Left renal cortex interstitium (tissue), 4 donors: ENCODE measurements around the gene HOXD1. TPM values are rescaled to one million over a fixed set of nuclear protein-coding genes. Genes with fewer than 3 reads are reported as not detected.

Experiments used
- DNase-seq, 4 donors: peaks; one replicate each; pipeline ENCODE4 v3.0.0-alpha.2; 2013; ENCODE audit warnings: low read depth in 4 of 4, low spot score in 2 of 4, missing footprints in 1 of 4
- polyA plus RNA-seq, 4 donors: library from polyadenylated mRNA; unstranded; fragments of 120-200 nt; gene quantifications; one replicate each; pipeline ENCODE4 v1.2.1, GENCODE V29; 2013; ENCODE audit not compliant: insufficient read length in 4 of 4

HOXD1 gene
- polyA plus RNA-seq = 10 to 100 TPM in 1 of 4 donors, 1 to 10 TPM in 3; 9.2 to 14.6 (median 9.6) TPM

DNA sequence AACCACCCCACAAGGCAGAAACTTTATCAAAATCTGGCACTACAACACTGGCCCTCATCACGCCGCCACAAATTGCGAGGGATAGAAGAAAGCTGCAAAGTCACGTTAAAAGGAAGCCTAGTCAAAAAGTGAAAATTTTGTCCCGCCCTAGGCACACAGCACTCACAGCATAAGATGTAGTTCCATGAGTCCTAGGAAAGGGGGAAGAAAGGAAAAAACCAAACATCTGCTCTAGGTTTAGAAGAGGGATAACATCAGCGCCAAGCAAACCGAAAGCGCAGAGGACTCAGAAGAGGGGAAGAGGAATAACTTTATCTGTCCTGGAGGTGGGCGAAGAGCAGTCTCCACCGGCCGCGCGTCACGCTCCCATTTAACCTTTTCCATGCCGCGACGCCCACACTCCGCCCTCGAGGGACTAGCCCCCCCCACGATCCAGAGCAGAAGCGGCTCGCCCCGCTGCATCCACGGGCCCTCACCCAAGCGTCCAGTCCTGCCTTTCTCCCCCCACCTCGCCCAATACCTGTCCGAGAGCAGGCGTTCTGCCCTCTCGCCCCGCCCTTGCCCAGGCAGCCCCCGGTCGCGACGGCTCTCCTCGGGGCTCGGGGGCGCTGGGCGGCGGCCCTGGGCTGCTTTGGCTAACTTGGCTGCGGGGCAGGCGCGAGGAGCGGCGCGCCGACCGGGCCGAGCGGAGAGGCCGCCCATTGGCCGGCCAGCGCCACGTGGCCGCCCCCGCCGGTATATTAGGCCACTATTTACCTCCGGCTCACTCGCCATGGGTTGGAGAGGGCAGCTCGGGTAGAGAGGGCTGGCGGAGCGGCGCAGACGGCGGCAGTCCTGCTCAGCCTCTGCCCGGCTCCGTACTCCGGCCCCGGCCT is at the start of gene HOXD1:
Gene HOXD1, plus strand, starts transcription at position 770 of the 875 bp plus-strand sequence. CDS start 134 bp downstream, outside the sequence.
- DNase-seq = no peak

- no peak for DNase-seq
Observed at GRCh38 chr2:176138923-176139660, 49.4 kb upstream of the HOXD1 start.

- no peak for DNase-seq
Observed at GRCh38 chr2:176139661-176140512, 48.6 kb upstream of the HOXD1 start.

DNA sequence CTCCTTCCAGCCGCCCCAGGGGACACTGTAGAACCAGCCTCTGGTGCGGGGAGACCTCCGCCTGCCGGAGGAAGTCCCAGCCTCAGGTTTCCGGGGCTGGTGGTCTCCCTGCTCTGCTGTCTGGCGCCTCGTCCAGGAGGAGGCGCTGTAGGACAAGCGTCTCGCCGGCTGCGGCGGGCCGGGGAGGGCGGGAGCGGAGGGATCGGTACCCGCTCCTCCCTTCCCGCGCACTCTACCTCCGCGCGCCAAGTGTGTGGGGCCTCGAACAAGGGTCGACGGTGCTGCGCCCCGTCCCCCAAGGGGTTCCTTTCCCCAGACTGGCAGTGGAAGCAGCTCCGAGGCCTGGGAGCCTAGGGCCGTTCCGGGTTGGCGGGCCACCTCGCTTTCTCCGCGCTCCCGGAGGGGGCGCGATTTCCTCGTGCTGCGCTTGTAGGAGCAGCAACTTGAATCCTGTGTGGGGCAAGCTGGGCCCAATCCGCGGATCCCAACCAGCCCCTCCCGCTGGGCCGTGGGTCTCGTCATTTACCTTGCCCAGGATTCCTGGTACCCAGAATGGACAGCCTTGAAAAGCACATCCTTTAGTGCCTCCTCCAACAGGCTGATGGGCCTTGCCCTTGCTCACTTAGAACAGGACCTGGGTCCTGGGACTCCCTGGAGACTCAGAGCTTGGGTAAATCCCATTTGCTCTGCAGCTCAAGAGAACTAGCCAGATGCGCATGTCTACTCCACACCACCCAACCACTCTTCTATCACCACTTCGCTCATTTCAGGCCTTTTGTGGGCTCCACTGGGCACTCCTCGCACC is 47.8 kb upstream of the HOXD1 start:
- no peak for DNase-seq

GRCh38 chr2:176142281-176142680 is 46.2 kb upstream of the HOXD1 start:
- DNase-seq = no peak

DNA sequence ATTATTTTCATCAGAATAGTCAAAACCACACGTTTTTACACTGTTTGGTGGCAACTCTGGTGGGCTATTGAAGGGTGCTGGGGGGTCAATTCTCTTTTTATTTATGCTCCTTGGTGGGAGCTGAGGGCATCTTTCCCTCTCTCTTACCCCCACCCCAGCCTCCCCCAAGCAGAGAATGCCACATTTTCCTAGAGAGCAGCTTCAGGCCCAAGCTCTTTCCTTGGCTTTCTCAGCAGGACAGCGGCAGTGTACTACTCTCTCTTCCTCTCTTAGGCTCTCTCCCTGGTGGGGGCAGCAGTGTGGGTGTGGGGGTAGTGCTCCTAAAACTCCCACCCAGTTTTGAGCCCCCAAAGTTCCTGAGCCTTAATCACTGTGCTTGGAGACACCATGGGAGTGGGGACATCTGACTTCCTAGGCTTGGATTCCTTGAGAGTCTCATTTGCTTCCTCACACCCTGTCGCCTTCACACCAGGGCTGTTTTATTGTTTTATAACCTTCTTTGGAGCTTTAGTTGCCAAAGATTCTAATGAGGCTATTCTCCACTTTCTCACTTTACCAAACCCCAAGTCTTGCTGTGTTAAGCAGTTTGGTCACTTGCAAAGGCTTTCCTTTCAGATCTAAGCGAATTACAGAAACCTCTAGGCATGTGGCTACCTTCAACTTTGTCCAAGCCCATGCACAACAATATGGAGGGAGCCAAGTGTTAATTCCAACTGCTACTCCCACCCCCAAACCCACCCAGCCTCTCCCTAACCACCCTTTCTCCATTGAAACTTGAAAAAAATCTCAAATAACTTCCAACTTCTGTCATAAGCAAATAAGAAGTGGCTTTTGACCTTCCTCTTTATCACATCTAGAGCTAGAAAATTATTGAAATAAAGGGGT is 43.1 kb upstream of the HOXD1 start:
- DNase-seq = no peak

DNA sequence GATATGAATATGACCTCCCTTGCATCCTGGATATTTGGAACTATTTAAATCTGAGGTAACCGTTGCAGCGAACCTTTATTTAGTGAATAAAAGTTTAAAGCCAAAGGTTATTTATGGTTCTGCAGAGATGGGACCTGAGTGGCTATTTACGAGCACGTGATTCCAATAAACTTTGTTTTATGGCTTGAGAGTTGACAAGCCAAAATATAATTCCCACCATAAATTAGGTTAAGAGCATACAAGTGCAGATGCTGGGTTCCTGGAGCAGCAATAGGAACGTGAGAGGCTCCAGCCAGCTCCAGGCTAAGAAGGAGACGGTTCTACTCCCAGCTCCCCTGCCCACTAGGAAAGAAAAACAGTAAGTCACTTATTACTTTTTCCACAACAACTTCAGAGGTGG is 42.4 kb upstream of the HOXD1 start:
- DNase-seq = no peak

- DNase-seq = no peak
Observed at GRCh38 chr2:176146645-176147044, 41.8 kb upstream of the HOXD1 start.

- no peak for DNase-seq
Observed at GRCh38 chr2:176147210-176147799, 41.2 kb upstream of the HOXD1 start.

GRCh38 chr2:176147800-176148496 is 40.5 kb upstream of the HOXD1 start:
- DNase-seq = no peak

DNA sequence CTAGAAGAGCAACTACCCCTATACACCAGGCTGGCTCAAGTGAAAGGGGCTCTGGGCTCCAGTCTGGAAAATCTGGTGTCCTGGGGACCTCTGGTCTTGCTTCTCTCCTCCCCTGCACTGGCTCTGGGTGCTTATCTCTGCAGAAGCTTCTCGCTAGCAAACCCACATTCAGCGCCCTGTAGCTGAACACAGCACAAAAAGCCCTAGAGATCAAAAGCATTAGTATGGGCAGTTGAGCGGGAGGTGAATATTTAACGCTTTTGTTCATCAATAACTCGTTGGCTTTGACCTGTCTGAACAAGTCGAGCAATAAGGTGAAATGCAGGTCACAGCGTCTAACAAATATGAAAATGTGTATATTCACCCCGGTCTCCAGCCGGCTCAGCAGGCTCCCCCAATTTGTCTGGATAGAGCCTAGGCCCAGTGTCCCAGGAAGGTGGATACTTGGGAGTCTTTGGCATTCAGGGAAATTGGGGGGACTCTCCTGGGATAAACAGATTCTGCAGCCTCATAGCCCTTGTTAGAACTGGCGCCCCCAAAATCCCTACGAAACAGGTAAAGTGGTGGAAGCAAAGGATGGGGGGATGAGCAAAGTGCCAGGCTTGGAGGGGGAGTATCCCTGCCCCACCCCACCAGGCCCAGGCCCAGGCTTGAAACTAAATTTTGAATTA is 39.6 kb upstream of the HOXD1 start:
- no peak for DNase-seq

DNA sequence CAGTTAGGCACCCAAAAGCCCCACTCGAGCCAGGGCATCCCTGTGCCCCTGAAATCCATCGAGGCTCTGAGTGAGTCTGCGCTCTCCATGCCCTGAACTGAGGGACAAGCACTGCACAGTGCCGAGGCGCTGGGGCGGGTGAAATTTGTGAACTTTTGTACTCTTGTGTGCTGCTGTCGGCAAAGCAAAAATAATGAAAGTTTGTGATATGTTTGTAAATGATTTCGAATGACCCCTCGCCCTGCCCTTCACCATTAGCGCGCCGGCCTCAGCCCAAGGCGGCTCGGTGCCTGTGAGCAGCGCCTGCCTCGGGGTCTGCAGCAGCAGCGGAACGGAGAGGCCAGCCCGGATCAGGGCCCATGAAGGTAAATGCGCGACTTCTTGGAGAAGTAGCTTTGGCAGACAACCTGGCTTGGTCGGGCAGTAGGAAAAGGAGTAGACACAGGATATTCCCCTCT is 39.0 kb upstream of the HOXD1 start:
- DNase-seq = no peak

DNA sequence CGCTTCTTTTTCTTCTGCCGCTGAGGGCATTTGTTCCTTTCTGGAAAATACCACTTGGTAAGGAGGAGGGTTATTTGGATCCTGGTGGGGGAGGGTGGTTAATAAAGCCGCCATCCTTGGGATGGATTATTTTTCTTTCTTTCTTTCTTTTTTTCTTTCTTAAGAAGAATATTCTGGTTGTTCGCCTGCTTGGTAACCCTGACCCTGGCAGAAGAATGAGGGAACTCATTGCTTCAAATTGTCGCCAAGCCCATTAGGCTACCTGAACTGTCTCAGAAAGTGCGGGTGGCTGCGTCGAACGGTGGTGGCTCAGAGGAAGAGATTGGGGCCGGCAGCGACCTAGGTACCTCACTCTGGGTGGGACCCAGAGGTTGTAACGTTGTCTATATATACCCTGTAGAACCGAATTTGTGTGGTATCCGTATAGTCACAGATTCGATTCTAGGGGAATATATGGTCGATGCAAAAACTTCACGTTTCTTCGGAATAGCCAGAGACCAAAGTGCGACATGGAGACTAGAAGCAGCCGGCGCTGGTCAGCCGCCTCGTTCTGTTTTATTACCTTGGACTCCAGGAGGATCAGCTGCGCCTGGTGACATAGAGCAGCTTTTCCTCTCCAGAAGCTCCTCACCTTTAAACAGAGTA is 38.4 kb upstream of the HOXD1 start:
- DNase-seq = no peak

DNA sequence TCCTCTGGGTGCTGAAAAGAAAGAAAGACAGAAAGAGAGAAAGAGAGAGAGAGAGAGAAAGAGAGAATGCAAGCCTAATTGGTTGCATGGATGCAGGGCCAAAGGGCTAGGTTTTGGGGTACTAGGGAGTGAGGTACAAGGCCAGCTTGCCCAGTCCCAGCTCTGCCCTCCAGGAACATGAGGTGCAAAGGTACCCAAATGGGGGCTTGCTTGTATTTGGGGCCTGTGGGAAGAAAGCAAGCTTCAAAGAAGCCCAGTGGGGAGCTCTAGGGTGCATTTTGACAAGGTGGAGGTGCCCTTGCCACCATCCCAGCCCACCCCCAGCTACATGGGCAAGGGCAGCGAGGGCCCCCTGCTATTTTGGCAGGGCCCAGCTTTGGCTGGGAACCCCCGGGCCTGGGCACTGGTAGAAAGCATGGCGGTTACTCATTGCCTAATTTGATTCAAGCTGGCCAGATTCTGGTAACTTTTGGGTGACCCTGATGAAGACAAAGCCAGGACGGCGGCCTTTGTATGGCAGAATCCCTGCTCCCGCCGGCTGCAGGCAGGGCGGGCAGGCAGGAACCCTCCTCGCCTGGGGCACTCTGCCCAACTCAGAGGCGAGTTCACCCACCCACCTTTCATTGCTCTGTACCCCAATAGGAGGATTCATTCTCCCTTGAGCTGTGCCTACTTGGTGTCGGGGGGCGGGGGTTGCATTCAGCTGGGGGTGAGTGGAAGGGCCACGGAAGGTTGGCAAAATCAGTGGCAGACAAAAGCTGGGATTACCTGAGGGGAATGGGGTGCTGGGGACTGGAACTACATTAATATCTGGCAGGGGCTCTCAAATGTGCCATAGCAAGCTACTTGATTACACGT is 37.7 kb upstream of the HOXD1 start:
- no peak for DNase-seq

- peak in 1 of 4 donors; percentile 49 for DNase-seq
Observed at GRCh38 chr2:176151442-176152287, 36.8 kb upstream of the HOXD1 start, which contains the start of gene HOXD4. Gene HOXD4, plus strand, starts transcription at chr2:176151550. Its CDS starts 84 bp downstream, at chr2:176151634.
